Activated CD8-positive, alpha-beta memory T cell treated with anti-CD3 and anti-CD28 coated beads for 36 hours (primary cell): ENCODE measurements around the gene LSR. TPM values are rescaled to one million over a fixed set of nuclear protein-coding genes. Genes with fewer than 3 reads are reported as not detected.

ENCODE experiments used
- CTCF ChIA-PET: fragments of 350-600 bp; sonication (Branson Sonifier 250); formaldehyde crosslinking; loops from one replicate; lab custom pipeline; 2021; ENCODE audit warnings: antibody characterized with exemption; lab: Charles Lee
- POLR2A ChIA-PET: fragments of 350-600 bp; sonication (Branson Sonifier 250); formaldehyde crosslinking; loops from one replicate; lab custom pipeline; 2021; ENCODE audit warnings: antibody characterized with exemption; lab: Charles Lee
- total RNA-seq, 2 experiments: library from RNA; stranded (reverse); gene quantifications; one replicate each; pipeline ENCODE4 v1.2.3, GENCODE V29; 2021

Gene LSR
- total RNA-seq, 2 experiments from 2014 or later, result 25.1 to 25.3 TPM

- CTCF ChIA-PET, result interaction anchor here (0.6 kb wide), 1 partner anchor 1173 kb away, joined by 3 read pairs; no protein-coding TSS in a partner anchor
- POLR2A ChIA-PET, result interaction anchor here (0.6 to 1.0 kb wide), 2 partner anchors 190 to 434 kb away, joined by 3 read pairs; no protein-coding TSS in a partner anchor
These were observed 56.4 kb downstream of the LSR start for GRCh38 chr19:35305181-35305580.

- CTCF ChIA-PET, result no interaction called here
- POLR2A ChIA-PET, result no interaction called here
These were observed 57.9 kb downstream of the LSR start for GRCh38 chr19:35306473-35307246.

DNA sequence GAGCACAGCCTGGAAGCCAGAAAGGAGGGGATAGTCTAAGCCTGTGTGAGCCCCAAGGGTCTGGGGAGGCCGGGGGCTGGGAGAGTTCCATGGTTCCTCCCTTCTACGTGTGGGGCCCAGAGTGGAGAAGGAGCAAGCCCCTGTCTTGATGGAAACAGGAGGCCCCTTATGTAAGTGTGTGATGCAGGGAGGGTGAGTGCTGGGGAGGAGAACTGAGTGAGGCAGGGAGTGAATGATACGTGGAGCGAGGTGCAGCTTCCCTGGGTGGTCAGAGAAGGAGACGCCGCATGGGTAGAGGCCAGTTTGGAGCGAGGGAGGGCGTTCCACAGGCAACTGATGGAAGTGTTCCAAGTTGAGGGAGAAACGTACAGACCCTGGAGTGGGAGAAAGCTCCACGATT, 59.1 kb downstream of the LSR start:
- ChIA-PET CTCF (no interaction called here), POLR2A (no interaction called here)

- ChIA-PET CTCF (interaction anchor here (0.6 kb wide), 1 partner anchor 604 kb away, joined by 3 read pairs; no protein-coding TSS in a partner anchor), POLR2A (no interaction called here)
These were observed 60.1 kb downstream of the LSR start for GRCh38 chr19:35308910-35309309.

DNA sequence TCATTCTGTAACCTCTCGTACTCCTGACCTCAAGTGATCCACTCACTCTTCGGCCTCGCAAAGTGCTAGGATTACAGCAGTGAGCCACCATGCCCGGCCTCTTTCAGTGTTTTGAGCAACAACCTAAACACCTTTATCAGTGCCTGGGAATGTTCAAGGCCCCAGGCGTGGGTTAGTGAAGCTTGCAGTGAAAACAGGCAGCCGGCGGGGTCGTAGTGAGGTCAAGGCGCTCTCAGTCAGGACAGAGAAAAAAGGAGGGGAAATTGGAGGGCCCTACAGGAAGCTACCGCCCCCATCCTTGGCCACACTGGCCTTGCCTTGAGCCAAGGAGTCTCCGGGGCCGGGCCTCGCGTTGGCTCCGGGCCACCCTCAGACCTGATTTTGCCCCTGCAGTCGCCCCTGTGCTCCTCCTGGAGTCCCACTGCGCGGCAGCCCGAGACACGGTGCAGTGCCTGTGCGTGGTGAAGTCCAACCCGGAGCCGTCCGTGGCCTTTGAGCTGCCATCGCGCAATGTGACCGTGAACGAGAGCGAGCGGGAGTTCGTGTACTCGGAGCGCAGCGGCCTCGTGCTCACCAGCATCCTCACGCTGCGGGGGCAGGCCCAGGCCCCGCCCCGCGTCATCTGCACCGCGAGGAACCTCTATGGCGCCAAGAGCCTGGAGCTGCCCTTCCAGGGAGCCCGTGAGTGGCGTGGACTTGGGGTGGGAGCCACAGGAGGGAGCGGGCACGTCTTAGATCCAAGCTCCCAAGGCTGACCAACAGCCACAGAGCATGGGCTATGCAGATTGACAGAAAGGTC, 60.9 kb downstream of the LSR start:
- ChIA-PET CTCF (no interaction called here), POLR2A (no interaction called here)

- CTCF ChIA-PET, result no interaction called here
- POLR2A ChIA-PET, result no interaction called here
These were observed 61.5 kb downstream of the LSR start for GRCh38 chr19:35310331-35310730.

- CTCF ChIA-PET, result no interaction called here
- POLR2A ChIA-PET, result no interaction called here
These were observed 62.1 kb downstream of the LSR start for GRCh38 chr19:35310811-35311465.

DNA sequence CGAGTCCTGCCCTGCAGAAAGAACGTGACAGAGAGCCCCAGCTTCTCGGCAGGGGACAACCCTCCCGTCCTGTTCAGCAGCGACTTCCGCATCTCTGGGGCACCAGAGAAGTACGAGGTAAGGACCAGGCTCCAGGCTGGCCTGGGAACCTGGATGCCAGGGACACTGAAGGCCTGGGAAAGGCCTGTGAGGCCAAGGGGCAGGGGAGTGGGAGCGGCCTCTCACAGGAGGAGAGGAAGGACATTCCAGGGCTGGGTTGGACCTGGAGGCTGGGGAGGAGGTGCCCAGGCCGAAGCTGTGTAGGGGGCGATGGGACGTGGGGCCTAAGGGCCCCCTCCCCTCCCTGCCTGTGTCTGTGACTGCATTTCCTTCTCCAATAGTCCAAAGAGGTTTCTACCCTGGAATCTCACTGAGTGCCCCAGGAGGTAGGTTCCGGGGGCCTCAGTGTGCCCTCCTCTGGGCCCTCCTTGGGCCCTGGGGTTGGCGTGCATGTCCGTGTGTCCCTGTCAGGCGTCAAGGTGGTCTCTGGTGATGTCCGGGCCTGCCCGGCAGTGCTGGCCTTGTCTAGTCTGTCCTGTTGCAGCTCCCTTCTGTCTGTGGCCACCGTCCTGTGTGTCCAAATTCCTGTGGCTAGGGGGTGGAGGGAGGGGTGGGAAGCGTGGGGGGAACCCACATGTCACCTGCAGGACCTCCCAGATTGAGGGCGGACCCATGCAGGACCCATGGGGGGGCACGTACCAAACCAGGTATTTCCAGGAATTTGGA, 63.3 kb downstream of the LSR start:
- ChIA-PET CTCF (no interaction called here), POLR2A (interaction anchor here (0.6 kb wide), 1 partner anchor 45 kb away, joined by 5 read pairs; no protein-coding TSS in a partner anchor)

DNA sequence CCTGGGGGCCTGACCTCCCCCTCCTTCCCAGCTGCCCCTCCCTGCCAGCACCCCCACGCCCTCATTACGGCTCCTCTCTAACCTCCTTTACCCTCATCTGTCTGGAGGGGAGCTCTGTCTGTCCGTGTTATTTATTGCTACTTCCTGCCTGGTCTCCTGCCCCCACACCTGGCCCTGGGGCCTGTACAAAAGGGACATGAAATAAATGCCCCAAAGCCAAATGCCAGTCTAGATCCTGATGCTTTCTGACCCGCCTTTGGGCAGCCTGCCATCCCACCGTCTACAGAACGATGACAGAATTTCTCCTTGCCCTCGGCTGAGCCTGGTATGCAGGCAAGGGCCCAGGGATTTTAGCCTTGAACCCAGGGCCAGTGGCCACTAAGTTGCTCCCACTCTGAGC, 64.8 kb downstream of the LSR start:
- POLR2A ChIA-PET, result interaction anchor here (0.6 kb wide), 1 partner anchor 247 kb away, joined by 5 read pairs; no protein-coding TSS in a partner anchor
- CTCF ChIA-PET, result no interaction called here

DNA sequence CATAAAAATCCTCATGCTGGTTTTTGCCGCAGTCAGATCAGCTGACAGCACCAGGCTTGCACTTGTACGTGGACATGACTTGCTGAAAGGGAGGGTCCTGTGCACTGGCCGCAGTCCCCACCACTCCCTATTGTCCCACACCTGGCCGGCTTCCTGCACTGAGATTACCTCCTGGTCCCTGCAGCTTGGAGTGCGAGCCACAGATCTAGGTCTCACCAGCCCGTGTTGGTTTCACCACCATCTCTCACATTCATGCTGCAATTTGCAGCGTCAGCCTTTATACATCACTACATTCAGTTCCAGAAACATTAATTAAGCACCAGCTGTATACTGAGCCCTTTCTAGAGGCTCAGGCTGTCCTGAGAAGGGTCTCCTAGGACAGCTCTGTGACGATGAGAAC, 65.2 kb downstream of the LSR start:
- POLR2A ChIA-PET, result interaction anchor here (0.6 kb wide), 1 partner anchor 247 kb away, joined by 5 read pairs; no protein-coding TSS in a partner anchor
- CTCF ChIA-PET, result no interaction called here

DNA sequence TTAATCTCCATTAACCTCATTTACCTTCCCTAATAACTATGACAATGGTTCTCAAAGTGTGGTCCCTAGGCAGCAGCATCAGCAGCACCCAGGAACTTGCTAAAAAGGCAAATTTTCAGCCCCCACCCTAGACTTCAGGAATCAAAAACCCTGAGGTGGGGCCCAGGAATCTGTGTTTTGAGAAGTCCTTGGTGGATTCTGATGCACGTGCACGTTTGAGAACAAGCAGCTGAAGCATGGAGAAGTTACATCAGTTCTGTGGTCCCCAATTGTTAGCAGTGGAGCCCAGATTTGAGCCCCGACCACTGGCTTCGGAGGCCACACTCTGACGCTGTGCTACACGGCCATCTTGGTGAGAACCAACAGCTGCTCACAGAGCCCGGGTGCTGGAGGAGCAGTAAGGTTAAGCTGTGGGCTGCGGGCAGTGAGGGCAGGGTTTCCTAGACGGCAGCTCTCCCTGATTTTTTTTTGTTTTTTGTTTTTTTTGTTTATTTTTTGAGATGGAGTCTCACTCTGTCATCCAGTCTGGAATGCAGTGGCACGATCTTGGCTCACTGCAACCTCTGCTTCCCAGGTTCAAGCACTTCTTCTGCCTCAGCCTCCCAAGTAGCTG, 66.2 kb downstream of the LSR start:
- ChIA-PET CTCF (no interaction called here), POLR2A (no interaction called here)

DNA sequence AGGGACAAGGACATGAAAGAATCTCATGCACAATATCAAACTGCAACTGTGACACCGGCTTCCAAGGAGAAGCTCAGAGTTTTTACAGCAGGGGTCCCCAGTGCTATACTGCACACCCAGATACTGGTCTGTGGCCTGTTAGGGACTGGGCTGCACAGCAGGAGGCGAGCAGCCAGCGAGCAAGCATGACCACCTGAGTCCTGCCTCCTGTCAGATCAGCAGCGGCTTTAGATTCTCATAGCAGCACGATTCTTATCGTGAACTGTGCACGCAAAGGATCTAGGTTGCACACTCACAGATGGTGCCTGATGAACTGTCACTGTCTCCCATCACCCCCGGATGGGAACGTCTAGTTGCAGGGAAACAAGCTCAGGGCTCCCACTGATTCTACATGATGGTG, 67.1 kb downstream of the LSR start:
- CTCF ChIA-PET, result interaction anchor here (1.3 kb wide), 1 partner anchor 180 kb away, joined by 4 read pairs; no protein-coding TSS in a partner anchor
- POLR2A ChIA-PET, result no interaction called here

DNA sequence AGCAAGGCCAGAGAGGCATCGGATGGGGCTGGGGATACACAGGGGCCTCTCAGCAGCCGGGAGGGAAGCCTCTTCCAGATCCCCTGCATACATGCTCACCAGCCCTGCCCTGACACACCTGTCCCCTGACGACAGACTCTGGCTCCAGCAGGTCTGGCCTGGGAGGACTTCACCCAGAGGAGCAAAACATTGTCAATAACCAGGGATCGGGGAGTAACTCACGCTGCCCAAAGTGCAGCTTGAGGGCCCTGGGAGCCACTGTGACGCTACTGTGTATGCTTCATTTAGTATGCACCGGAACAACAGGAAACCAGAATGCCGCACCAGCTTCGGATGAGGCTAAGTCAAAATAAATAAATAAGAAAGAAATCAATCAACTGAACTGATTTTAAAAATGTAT, 67.8 kb downstream of the LSR start:
- CTCF ChIA-PET, result interaction anchor here (1.3 kb wide), 1 partner anchor 179 kb away, joined by 4 read pairs; no protein-coding TSS in a partner anchor
- POLR2A ChIA-PET, result no interaction called here

Other genes with a start within 250 kb of the LSR start
- gene GRAMD1A, start 248.7 kb upstream of the LSR start, total RNA-seq, result 100 to 1,000 TPM; 183 to 188 TPM
- 1 to 10 TPM in 1 of 2 experiments, under 1 TPM in 1; 0.99 to 1.3 TPM for gene SCN1B, start 218.5 kb upstream of the LSR start, total RNA-seq
- gene HPN, start 207.3 kb upstream of the LSR start, total RNA-seq, result not detected
- not detected for gene FXYD3, start 133.2 kb upstream of the LSR start, total RNA-seq
- not detected for gene LGI4, start 113.9 kb upstream of the LSR start, total RNA-seq
- not detected for gene FXYD1, start 110.2 kb upstream of the LSR start, total RNA-seq
- gene FXYD7, start 105.7 kb upstream of the LSR start, total RNA-seq, result not detected
- gene FXYD5, start 94.3 kb upstream of the LSR start, total RNA-seq, result 100 to 1,000 TPM; 286 to 292 TPM
- not detected for gene FAM187B, start 20.3 kb upstream of the LSR start, total RNA-seq
- 100 to 1,000 TPM; 106 to 112 TPM for gene USF2, start 20.0 kb downstream of the LSR start, total RNA-seq
- under 1 TPM; 0.48 to 0.55 TPM for gene HAMP, start 33.5 kb downstream of the LSR start, total RNA-seq
- gene MAG, start 43.2 kb downstream of the LSR start, total RNA-seq, result not detected
- gene CD22, start 80.2 kb downstream of the LSR start, total RNA-seq, result under 1 TPM; 0.13 to 0.23 TPM
- gene FFAR1, start 98.9 kb downstream of the LSR start, total RNA-seq, result not detected
- gene FFAR3, start 109.5 kb downstream of the LSR start, total RNA-seq, result under 1 TPM; 0.38 to 0.42 TPM
- gene GPR42, start 122.1 kb downstream of the LSR start, total RNA-seq, result not detected
- not detected for gene FFAR2, start 199.3 kb downstream of the LSR start, total RNA-seq
- gene KRTDAP, start 241.5 kb downstream of the LSR start, total RNA-seq, result not detected